Prostate gland (tissue), 2 donors: ENCODE measurements around the gene ELMO1. TPM values are rescaled to one million over a fixed set of nuclear protein-coding genes. Genes with fewer than 3 reads are reported as not detected.

Source experiments
- DNase-seq: peaks from one replicate; pipeline ENCODE4 v3.0.0-alpha.2; 2019; ENCODE audit warnings: low spot score
- H3K27ac ChIP-seq, 2 donors: fragments of 200-600 bp; sonication (generic); 2 replicates each; pipeline ENCODE4 v1.5.1; 2017 to 2019
- H3K27me3 ChIP-seq: fragments of 200-600 bp; sonication (generic); replicated peaks from 2 replicates; pipeline ENCODE4 v1.5.1; 2019; ENCODE audit not compliant: insufficient read depth
- H3K36me3 ChIP-seq, 2 donors: fragments of 200-600 bp; sonication (generic); 1 replicate in 1 of 2; 2 replicates in 1 of 2; pipeline versions ENCODE4 v1.5.1 to v1.8.1; 2017 to 2019
- H3K4me1 ChIP-seq: fragments of 200-600 bp; sonication (generic); replicated peaks from 2 replicates; pipeline ENCODE4 v1.5.1; 2019
- H3K4me3 ChIP-seq, 2 donors: fragments of 200-600 bp; sonication (generic); 2 replicates each; pipeline ENCODE4 v1.5.1; 2017 to 2019
- H3K9me3 ChIP-seq: fragments of 200-600 bp; sonication (generic); 2 replicates; pipeline ENCODE4 v1.5.1; 2017
- CTCF ChIP-seq, 4 experiments: fragments of 200-600 bp in 2 of 4; fragments of 450-650 bp in 2 of 4; sonication (generic) in 2 of 4; IDR thresholded peaks; 1 replicate in 3 of 4; 2 replicates in 1 of 4; pipeline ENCODE4 v1.5.1; 2016 to 2019; ENCODE audit warnings: antibody characterized with exemption in 4 of 4, mild to moderate bottlenecking in 2 of 4, moderate library complexity in 2 of 4
- POLR2A ChIP-seq: fragments of 450-650 bp; IDR thresholded peaks from one replicate; pipeline ENCODE4 v1.6.1; 2016; ENCODE audit warnings: antibody characterized with exemption, mild to moderate bottlenecking
- POLR2AphosphoS5 ChIP-seq: sonication (generic); formaldehyde crosslinking; IDR thresholded peaks from one replicate; pipeline ENCODE4 v1.6.1; 2017; ENCODE audit warnings: antibody characterized with exemption
- whole genome bisulfite sequencing: methylation state at CpG from one replicate; pipeline ENCODE4 v1.1.5; 2018; 5-methylcytosine and 5-hydroxymethylcytosine counted together
- intact Hi-C: fragments of 100-400 bp; cut with DNase I; formaldehyde crosslinking; loops from one replicate; pipeline ENCODE4 v1.14.2; 2022
- total RNA-seq, 2 donors: library from RNA; depleted of rRNA; stranded (reverse); fragments of >200 nt; gene quantifications; one replicate each; pipeline ENCODE4 v1.1.0, GENCODE V29; 2016

ELMO1 gene
- total RNA-seq, 2 donors from 2014 or later: 6.7 to 19.3 TPM

GRCh38 chr7:37367010-37367409 is 81.7 kb downstream of the ELMO1 start:
- H3K27me3 ChIP-seq: no peaks in the 10 kb centered on the region
- H3K4me1 ChIP-seq: no peaks in the 10 kb centered on the region

GRCh38 chr7:37366445-37366844 is 82.2 kb downstream of the ELMO1 start:
- H3K36me3 ChIP-seq: no peaks in the 10 kb centered on the region
- no peak for TF ChIP-seq POLR2AphosphoS5
- TF ChIP-seq POLR2A: no peak
- TF ChIP-seq CTCF (IDR thresholded peaks at IDR 0.05): no peak
- H3K27me3 ChIP-seq: no peaks in the 10 kb centered on the region
- WGBS: 85% methylated on average over 3 of the region's 3 CpGs
- H3K27ac ChIP-seq: no peak overlapping the region
- no peak overlapping the region for H3K4me3 ChIP-seq
- no peaks in the 10 kb centered on the region for H3K4me1 ChIP-seq
- DNase-seq: no peak
- intact Hi-C loops: no loop called here
- H3K9me3 ChIP-seq: no peaks in the 10 kb centered on the region

More at GRCh38 chr7:37367010-37367409, 81.7 kb downstream of the ELMO1 start:
- 96% methylated on average over 3 of the region's 3 CpGs for WGBS
- no peak for TF ChIP-seq POLR2A
- TF ChIP-seq CTCF (IDR thresholded peaks at IDR 0.05): no peak
- no peak for TF ChIP-seq POLR2AphosphoS5
- intact Hi-C loops: no loop called here
- Histone ChIP-seq H3K27ac (no peak overlapping the region), H3K9me3 (no peaks in the 10 kb centered on the region), H3K4me3 (no peak overlapping the region), H3K36me3 (no peaks in the 10 kb centered on the region)
- no peak for DNase-seq

GRCh38 chr7:37365405-37365804 is 83.3 kb downstream of the ELMO1 start:
- no peak for TF ChIP-seq POLR2AphosphoS5
- no peak for TF ChIP-seq POLR2A
- no peak for TF ChIP-seq CTCF (IDR thresholded peaks at IDR 0.05)
- no peak overlapping the region for H3K27ac ChIP-seq
- no peaks in the 10 kb centered on the region for H3K36me3 ChIP-seq
- DNase-seq: no peak
- no peaks in the 10 kb centered on the region for H3K4me1 ChIP-seq
- no peak overlapping the region for H3K4me3 ChIP-seq
- 86% methylated on average over 4 of the region's 4 CpGs for WGBS
- intact Hi-C loops: no loop called here
- H3K9me3 ChIP-seq: no peaks in the 10 kb centered on the region
- no peaks in the 10 kb centered on the region for H3K27me3 ChIP-seq

GRCh38 chr7:37364856-37365255 is 83.8 kb downstream of the ELMO1 start:
- no peak for TF ChIP-seq POLR2A
- no peak for TF ChIP-seq POLR2AphosphoS5
- no peak for TF ChIP-seq CTCF (IDR thresholded peaks at IDR 0.05)
- Histone ChIP-seq H3K9me3 (no peaks in the 10 kb centered on the region), H3K27ac (no peak overlapping the region), H3K4me3 (no peak overlapping the region), H3K4me1 (no peaks in the 10 kb centered on the region), H3K27me3 (no peaks in the 10 kb centered on the region), H3K36me3 (no peaks in the 10 kb centered on the region)
- DNase-seq: no peak
- intact Hi-C loops: no loop called here
- 79% methylated on average over 8 of the region's 8 CpGs for WGBS

- intact Hi-C loops: no loop called here
- H3K4me1 ChIP-seq: no peaks in the 10 kb centered on the region
- DNase-seq: no peak
- no peak overlapping the region for H3K4me3 ChIP-seq
- no peaks in the 10 kb centered on the region for H3K9me3 ChIP-seq
- no peak for TF ChIP-seq CTCF (IDR thresholded peaks at IDR 0.05)
- H3K27ac ChIP-seq: no peak overlapping the region
- WGBS: 94% methylated on average over 3 of the region's 3 CpGs
- no peaks in the 10 kb centered on the region for H3K36me3 ChIP-seq
- no peaks in the 10 kb centered on the region for H3K27me3 ChIP-seq
Measured at GRCh38 chr7:37363536-37364491, 84.8 kb downstream of the ELMO1 start.
